Epithelial cell of esophagus (primary cell): ENCODE results near the gene TUBGCP6.

ENCODE experiments used
- DNase-seq: peaks from one replicate; pipeline ENCODE4 v3.0.0; 2010; ENCODE audit warnings: low read depth
- H3K4me3 ChIP-seq: 2 replicates; pipeline ENCODE4 v1.5.1; 2011; ENCODE audit warnings: mild to moderate bottlenecking, low read length, control low read depth
- TF ChIP-seq, protein P1 (sequence below): IDR thresholded peaks from 2 replicates; pipeline ENCODE4 v1.5.1; 2011; ENCODE audit warnings: low read depth, mild to moderate bottlenecking, low read length, control low read depth, inconsistent platforms; ENCODE audit not compliant: insufficient read depth; ENCODE audit errors: missing control alignments

Gene TUBGCP6

DNA sequence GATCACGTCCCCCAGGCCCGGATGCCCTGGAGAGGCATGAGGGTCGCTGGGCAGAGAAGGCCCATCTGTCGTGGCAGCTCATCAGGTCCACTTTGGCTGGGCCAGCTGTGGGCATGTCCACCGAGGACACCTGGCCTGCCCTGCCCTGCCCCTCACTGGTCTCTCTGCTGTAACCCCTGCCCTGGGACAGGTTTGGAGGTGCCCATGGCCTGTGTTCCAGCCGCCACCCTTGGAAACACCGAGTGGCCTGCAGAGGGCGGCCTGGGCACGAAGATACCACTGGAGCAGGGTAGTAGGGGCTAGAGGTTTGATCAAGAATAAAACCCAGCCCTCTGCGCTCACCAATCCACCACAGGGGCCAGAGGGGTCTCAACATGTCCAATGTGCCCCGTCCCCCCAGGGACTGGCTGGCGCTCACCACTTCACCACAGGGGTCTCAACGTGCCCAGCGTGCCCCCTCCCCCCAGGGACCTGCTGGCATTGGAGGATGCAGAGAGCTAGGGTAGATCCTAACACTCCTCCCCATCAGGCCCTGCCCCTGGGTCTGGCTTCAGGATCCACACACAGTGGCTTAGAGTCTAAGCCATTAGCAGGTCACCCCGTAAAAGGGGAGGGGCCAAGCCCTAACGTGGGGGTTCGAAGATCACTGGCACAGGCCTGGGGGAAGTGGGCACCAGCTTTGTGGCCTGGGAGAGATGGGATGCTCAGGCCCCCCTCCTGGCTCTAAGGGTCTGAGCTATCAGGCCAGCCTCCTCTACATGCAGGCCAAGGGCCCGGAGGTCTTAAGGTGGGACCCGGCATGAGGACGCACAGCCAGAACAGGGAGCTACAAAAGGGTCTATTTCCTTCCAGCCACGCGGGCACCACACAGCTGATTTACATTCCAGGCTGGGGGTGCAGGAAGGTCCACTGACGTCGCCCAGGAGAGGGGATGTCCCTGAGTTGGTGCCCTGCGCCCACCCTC lies 7.5 kb upstream of the TUBGCP6 start:
- DNase-seq = peak; percentile 77

DNA sequence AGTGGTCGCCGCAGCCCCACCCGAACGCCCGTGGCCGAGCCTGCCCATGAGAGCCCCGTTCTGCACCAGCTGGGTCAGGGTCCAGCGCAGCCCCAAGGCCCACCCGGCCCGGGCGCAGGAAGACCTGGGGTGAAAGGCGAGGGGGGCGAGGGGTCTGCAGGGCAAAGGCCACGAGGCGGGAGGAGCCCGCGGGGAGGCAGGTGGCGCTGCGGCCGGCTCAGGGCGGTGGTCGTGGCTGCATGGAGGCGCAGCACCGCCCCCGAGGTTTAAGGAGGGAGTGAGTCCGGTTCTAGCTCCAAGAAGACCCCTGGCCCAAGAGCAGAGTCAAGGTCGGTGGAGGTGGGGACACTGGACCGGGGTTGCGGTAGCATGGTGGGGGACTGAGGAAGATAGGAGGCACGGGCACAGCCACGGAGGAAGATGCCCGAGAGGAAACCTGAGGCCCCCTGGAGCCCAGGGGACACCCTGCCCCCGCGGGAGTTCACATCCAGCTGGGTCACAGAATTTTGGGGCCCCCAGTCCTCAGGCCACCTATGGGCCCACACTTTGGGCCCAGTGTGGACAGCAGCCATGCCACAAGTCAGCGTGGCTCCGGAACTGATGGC lies 6.8 kb upstream of the TUBGCP6 start:
- peak overlapping the region; percentile 74 for H3K4me3 ChIP-seq
- DNase-seq = no peak
- TF ChIP-seq, protein P1, sequence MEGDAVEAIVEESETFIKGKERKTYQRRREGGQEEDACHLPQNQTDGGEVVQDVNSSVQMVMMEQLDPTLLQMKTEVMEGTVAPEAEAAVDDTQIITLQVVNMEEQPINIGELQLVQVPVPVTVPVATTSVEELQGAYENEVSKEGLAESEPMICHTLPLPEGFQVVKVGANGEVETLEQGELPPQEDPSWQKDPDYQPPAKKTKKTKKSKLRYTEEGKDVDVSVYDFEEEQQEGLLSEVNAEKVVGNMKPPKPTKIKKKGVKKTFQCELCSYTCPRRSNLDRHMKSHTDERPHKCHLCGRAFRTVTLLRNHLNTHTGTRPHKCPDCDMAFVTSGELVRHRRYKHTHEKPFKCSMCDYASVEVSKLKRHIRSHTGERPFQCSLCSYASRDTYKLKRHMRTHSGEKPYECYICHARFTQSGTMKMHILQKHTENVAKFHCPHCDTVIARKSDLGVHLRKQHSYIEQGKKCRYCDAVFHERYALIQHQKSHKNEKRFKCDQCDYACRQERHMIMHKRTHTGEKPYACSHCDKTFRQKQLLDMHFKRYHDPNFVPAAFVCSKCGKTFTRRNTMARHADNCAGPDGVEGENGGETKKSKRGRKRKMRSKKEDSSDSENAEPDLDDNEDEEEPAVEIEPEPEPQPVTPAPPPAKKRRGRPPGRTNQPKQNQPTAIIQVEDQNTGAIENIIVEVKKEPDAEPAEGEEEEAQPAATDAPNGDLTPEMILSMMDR = no peak

More for the DNA sequence above, 7.5 kb upstream of the TUBGCP6 start:
- no peak overlapping the region for H3K4me3 ChIP-seq
- TF ChIP-seq, protein P1 = peak; percentile 79

DNA sequence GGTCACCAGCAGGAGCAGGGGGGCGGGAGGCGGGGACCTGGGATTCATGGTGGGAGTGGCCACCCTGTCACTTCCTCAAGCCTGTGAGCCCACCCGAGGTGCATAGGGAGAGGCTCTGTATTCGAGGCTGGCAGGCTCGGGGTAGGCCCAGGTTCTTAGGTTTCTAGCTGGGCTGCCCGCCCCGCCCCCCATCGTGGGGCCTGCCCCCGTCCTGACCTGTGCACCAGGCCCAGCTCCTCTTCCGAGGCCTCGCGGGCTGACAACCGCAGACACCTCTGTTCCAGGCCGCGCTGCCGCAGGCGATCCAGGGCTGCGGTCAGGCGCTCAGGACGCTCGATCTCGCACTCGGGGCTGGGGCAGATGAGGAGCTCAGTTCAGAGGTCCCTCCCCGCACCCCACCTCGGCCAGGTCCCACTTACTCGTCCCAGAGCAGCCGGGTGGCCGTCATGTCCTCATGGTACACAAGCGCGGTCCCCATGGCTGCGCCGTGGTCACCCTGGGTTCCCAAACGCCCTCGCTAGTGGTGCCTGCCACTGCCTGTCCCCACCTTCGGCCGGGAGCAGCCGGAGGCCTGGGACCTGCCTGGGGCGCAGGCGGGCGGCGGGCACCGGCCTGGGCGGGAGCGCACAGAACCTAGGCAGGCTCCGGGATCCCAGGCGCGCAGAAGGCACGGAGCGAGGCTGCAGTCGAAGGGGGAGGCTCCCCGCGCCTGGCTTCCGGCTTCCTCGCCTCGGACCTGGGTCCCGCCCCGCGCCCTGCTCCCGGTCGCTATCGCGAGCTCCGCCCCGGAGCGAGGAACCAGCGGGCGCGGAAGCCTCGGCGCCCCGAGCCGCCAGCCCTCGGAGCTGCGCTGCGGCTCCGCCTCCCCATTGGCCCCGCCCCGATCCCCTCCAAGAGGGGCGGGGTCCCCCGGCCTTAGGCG lies 6.0 kb upstream of the TUBGCP6 start, which contains the start of gene HDAC10:
TSS of gene HDAC10 (minus strand) at position 711 of the 922 bp plus-strand sequence. CDS start at position 478, 233 bp downstream.
- TF ChIP-seq, protein P1 = no peak

GRCh38 chr22:50250249-50250554 lies 5.4 kb upstream of the TUBGCP6 start:
- TF ChIP-seq, protein P1 = no peak
- H3K4me3 ChIP-seq = peak overlapping the region; percentile 74
- DNase-seq = no peak

More for the DNA sequence above, 6.0 kb upstream of the TUBGCP6 start, which contains the start of gene HDAC10:
- H3K4me3 ChIP-seq = peak within 1 kb of the TSS; percentile 74
- DNase-seq = peak; percentile 83

DNA sequence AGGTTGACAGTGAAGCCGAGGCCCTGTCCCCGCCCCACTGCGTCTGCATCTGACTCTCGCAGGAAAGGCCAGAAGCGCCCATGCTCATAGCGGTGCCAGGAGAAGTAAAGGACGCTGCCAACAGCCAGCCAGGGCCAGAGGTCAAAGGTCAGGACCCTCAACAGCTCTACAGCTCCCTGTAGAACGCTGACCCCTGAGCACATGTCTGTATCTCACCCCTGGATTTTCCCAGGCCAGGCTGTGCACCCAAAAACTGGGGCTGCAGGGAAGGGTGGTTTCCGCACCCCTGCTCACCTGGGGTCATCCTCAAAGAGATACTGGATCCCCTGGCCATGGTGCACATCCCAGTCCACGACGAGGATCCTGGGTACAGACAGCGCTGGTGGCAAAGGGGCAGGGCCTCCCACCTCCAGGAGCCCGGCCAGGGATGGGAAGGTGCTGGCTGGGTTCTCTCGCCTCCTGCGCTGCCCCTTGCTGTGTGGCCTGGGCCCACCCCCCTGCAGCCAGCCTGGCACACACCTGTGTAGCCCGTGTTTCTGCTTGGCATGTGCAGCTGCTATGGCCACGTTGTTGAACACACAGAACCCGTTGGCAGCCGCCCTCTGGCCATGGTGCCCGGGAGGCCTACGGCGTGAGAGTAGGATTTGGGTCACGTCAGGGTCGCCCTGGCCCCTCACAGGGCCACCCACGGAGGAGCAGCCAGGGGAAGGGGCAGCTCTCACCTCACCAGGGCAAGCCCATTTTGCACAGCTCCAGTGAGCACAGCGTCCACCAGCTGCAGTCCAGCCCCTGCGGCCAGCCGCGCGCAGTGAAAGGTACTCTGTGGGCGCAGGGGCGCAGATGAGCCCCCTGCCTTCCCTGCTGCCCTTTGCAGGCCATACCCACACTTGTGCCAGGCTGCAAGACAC lies 4.8 kb upstream of the TUBGCP6 start:
- no peak for DNase-seq
- TF ChIP-seq, protein P1 = no peak
- no peak overlapping the region for H3K4me3 ChIP-seq
